ENCODE measurements around the gene C2CD2. TPM values are rescaled to one million over a fixed set of nuclear protein-coding genes. Genes with fewer than 3 reads are reported as not detected.

C2CD2 gene
- total and polyA plus RNA-seq, 2 experiments from 2014 or later = 4.5 to 16.2 TPM

DNA sequence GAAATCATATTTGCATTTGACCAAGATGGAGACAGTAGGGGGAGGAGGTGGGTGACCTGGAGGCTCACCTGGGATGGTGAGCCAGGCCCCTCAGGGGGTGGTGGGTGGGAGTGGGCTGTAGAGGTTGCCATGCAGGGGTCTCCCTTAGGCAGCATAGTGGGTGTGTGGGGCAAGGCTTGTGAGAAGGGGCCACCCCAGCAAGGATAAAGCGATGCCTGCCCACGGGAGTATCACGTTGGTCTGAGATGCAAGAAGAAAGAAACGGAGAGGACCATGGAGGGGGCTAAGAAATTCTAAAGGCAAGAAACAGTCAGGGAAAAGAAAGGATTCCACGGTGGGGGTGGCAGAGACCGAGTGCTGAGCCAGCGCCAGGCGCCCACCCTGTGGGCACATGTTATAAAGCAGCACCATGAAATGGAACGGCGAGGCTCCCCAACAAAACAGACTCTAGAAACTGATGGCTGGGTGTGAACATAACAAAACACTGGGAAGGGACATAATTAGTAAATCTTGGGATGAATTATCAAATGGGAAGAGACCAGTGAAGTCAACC is 11.7 kb upstream of the C2CD2 start:
- Mint-ChIP-seq H3K27me3 (ENCODE audit: insufficient read depth, low read depth, poor library complexity) (peaks cover 11% of the 10 kb centered on the region), H3K9me3 (no peaks in the 10 kb centered on the region), H3K27ac (no peak overlapping the region), H3K4me3 (no peak overlapping the region), H3K4me1 (peaks cover 32% of the 10 kb centered on the region), H3K36me3 (ENCODE audit: low read depth) (no peaks in the 10 kb centered on the region)
- Histone ChIP-seq H3K36me3 (ENCODE audit: insufficient read depth) (no peaks in the 10 kb centered on the region), H3K79me2 (replicated peaks; ENCODE audit: insufficient read depth) (no peaks in the 10 kb centered on the region), H3K4me3 (no peak overlapping the region), H3F3A (replicated peaks; ENCODE audit: low read depth) (no peaks in the 10 kb centered on the region), H3K9me2 (ENCODE audit: insufficient read depth) (no peaks in the 10 kb centered on the region), H3K4me2 (no peak overlapping the region), H3K4me1 (ENCODE audit: insufficient read depth) (no peaks in the 10 kb centered on the region), H3K27me3 (ENCODE audit: insufficient read depth) (no peaks in the 10 kb centered on the region), H4K20me1 (replicated peaks; ENCODE audit: insufficient read depth) (no peaks in the 10 kb centered on the region), H3K27ac (ENCODE audit: low read depth) (no peak overlapping the region), H2AFZ (no peak overlapping the region)
- TF ChIP-seq CREB1 (CRISPR knock-in tag; IDR thresholded peaks at IDR 0.05; ENCODE audit: low read depth) = no peak
- no peak for TF ChIP-seq JUNB (IDR thresholded peaks at IDR 0.05; ENCODE audit: unreplicated experiment)
- TF ChIP-seq, protein P1, sequence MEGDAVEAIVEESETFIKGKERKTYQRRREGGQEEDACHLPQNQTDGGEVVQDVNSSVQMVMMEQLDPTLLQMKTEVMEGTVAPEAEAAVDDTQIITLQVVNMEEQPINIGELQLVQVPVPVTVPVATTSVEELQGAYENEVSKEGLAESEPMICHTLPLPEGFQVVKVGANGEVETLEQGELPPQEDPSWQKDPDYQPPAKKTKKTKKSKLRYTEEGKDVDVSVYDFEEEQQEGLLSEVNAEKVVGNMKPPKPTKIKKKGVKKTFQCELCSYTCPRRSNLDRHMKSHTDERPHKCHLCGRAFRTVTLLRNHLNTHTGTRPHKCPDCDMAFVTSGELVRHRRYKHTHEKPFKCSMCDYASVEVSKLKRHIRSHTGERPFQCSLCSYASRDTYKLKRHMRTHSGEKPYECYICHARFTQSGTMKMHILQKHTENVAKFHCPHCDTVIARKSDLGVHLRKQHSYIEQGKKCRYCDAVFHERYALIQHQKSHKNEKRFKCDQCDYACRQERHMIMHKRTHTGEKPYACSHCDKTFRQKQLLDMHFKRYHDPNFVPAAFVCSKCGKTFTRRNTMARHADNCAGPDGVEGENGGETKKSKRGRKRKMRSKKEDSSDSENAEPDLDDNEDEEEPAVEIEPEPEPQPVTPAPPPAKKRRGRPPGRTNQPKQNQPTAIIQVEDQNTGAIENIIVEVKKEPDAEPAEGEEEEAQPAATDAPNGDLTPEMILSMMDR (conservative IDR thresholded peaks at IDR 0.05; ENCODE audit: low read depth in 2 of 2) = no peak
- TF ChIP-seq NANOG (IDR thresholded peaks at IDR 0.05; ENCODE audit: borderline replicate concordance) = no peak
- TF ChIP-seq ZNF331 (CRISPR knock-in tag; IDR thresholded peaks at IDR 0.05; ENCODE audit: low read depth) = no peak
- TF ChIP-seq REST (IDR thresholded peaks at IDR 0.05; ENCODE audit: unreplicated experiment) = no peak
- no peak for TF ChIP-seq EZH2 (IDR thresholded peaks at IDR 0.05; ENCODE audit: low read depth, unreplicated experiment)
- no peak for TF ChIP-seq STAT1 (IDR thresholded peaks at IDR 0.05; ENCODE audit: unreplicated experiment)
- no peak for TF ChIP-seq ZNF114 (CRISPR knock-in tag; IDR thresholded peaks at IDR 0.05)
- TF ChIP-seq, protein P2, sequence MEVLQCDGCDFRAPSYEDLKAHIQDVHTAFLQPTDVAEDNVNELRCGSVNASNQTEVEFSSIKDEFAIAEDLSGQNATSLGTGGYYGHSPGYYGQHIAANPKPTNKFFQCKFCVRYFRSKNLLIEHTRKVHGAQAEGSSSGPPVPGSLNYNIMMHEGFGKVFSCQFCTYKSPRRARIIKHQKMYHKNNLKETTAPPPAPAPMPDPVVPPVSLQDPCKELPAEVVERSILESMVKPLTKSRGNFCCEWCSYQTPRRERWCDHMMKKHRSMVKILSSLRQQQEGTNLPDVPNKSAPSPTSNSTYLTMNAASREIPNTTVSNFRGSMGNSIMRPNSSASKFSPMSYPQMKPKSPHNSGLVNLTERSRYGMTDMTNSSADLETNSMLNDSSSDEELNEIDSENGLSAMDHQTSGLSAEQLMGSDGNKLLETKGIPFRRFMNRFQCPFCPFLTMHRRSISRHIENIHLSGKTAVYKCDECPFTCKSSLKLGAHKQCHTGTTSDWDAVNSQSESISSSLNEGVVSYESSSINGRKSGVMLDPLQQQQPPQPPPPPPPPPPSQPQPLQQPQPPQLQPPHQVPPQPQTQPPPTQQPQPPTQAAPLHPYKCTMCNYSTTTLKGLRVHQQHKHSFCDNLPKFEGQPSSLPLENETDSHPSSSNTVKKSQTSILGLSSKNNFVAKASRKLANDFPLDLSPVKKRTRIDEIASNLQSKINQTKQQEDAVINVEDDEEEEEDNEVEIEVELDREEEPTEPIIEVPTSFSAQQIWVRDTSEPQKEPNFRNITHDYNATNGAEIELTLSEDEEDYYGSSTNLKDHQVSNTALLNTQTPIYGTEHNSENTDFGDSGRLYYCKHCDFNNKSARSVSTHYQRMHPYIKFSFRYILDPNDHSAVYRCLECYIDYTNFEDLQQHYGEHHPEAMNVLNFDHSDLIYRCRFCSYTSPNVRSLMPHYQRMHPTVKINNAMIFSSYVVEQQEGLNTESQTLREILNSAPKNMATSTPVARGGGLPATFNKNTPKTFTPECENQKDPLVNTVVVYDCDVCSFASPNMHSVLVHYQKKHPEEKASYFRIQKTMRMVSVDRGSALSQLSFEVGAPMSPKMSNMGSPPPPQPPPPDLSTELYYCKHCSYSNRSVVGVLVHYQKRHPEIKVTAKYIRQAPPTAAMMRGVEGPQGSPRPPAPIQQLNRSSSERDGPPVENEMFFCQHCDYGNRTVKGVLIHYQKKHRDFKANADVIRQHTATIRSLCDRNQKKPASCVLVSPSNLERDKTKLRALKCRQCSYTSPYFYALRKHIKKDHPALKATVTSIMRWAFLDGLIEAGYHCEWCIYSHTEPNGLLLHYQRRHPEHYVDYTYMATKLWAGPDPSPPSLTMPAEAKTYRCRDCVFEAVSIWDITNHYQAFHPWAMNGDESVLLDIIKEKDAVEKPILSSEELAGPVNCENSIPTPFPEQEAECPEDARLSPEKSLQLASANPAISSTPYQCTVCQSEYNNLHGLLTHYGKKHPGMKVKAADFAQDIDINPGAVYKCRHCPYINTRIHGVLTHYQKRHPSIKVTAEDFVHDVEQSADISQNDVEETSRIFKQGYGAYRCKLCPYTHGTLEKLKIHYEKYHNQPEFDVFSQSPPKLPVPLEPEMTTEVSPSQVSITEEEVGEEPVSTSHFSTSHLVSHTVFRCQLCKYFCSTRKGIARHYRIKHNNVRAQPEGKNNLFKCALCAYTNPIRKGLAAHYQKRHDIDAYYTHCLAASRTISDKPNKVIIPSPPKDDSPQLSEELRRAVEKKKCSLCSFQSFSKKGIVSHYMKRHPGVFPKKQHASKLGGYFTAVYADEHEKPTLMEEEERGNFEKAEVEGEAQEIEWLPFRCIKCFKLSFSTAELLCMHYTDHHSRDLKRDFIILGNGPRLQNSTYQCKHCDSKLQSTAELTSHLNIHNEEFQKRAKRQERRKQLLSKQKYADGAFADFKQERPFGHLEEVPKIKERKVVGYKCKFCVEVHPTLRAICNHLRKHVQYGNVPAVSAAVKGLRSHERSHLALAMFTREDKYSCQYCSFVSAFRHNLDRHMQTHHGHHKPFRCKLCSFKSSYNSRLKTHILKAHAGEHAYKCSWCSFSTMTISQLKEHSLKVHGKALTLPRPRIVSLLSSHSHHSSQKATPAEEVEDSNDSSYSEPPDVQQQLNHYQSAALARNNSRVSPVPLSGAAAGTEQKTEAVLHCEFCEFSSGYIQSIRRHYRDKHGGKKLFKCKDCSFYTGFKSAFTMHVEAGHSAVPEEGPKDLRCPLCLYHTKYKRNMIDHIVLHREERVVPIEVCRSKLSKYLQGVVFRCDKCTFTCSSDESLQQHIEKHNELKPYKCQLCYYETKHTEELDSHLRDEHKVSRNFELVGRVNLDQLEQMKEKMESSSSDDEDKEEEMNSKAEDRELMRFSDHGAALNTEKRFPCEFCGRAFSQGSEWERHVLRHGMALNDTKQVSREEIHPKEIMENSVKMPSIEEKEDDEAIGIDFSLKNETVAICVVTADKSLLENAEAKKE (CRISPR knock-in tag; IDR thresholded peaks at IDR 0.05) = no peak
- TF ChIP-seq ETS1 (IDR thresholded peaks at IDR 0.05) = no peak
- no peak for ATAC-seq
- DNase-seq (ENCODE audit: low spot score) = no peak
